NCI-H524 treated with DMSO at 0.1 percent for 48 hours (cell line): ENCODE results near the gene ANO7.

Experiments
- DNase-seq: peaks from one replicate; lab custom pipeline; 2025; lab: John Stamatoyannopoulos, UW

The ANO7 gene

GRCh38 chr2:241273210-241274020 is 84.9 kb downstream of the ANO7 start:
- DNase-seq, result no peak

- no peak for DNase-seq
These were observed 85.7 kb downstream of the ANO7 start for GRCh38 chr2:241274127-241274526.
